Stimulated activated naive CD8-positive, alpha-beta T cell treated with anti-CD3 and anti-CD28 coated beads, Interleukin-15, Interleukin-2, amounts not matched to agents 100 ng/mL and 50 ng/mL, for 24 hours (primary cell): ENCODE measurements around the gene ZNF620.
A peak's percentile ranks its signal among the peaks of the same experiment; 100 is the strongest.
"Not testable (repeated sequence)": the region's sequence is repeated elsewhere in the genome, so short reads cannot be mapped to it uniquely, and the experiment has no call there.

ENCODE experiments used
- H3K27ac Mint-ChIP-seq: one replicate; pipeline ENCODE4 v1.8.0; 2021; ENCODE audit warnings: mild to moderate bottlenecking, mixed read lengths
- H3K27me3 Mint-ChIP-seq: one replicate; pipeline ENCODE4 v1.8.0; 2021; ENCODE audit warnings: mixed read lengths
- H3K36me3 Mint-ChIP-seq: one replicate; pipeline ENCODE4 v1.8.0; 2021; ENCODE audit warnings: low read depth, mixed read lengths
- H3K4me1 Mint-ChIP-seq: one replicate; pipeline ENCODE4 v1.8.0; 2021; ENCODE audit warnings: low read depth, mixed read lengths
- H3K4me3 Mint-ChIP-seq: one replicate; pipeline ENCODE4 v1.8.0; 2021; ENCODE audit warnings: mild to moderate bottlenecking, mixed read lengths
- H3K9me3 Mint-ChIP-seq: one replicate; pipeline ENCODE4 v1.8.0; 2021; ENCODE audit warnings: mixed read lengths

ZNF620 gene

GRCh38 chr3:40505599-40506462 is at the start of gene ZNF620:
Gene ZNF620, plus strand, starts transcription at chr3:40506039. Its CDS starts 314 bp downstream, at chr3:40506353.
- H3K27me3 Mint-ChIP-seq, result no peaks in the 10 kb centered on the region

GRCh38 chr3:40456279-40456939 is 49.4 kb upstream of the ZNF620 start:
- Mint-ChIP-seq H3K27me3 (no peaks in the 10 kb centered on the region), H3K36me3 (peaks cover 42% of the 10 kb centered on the region), H3K4me3 (peak overlapping the region; percentile 92)

More at GRCh38 chr3:40505599-40506462, at the start of gene ZNF620:
- Mint-ChIP-seq H3K27ac (peak within 1 kb of the TSS; percentile 91), H3K36me3 (peaks cover 21% of the 10 kb centered on the region), H3K4me1 (peaks cover 27% of the 10 kb centered on the region), H3K9me3 (no peaks in the 10 kb centered on the region), H3K4me3 (peak within 1 kb of the TSS; percentile 91)

GRCh38 chr3:40456940-40457823 is 48.7 kb upstream of the ZNF620 start, which contains the start of gene RPL14:
Gene RPL14, plus strand, starts transcription at chr3:40457339. Its CDS starts 133 bp downstream, at chr3:40457472.
- Mint-ChIP-seq H3K4me3 (peak within 1 kb of the TSS; percentile 92), H3K36me3 (peaks cover 50% of the 10 kb centered on the region), H3K9me3 (no peaks in the 10 kb centered on the region), H3K27ac (peak within 1 kb of the TSS; percentile 99), H3K4me1 (peaks cover 61% of the 10 kb centered on the region), H3K27me3 (no peaks in the 10 kb centered on the region)

More at GRCh38 chr3:40456279-40456939, 49.4 kb upstream of the ZNF620 start:
- H3K4me1 Mint-ChIP-seq, result peaks cover 57% of the 10 kb centered on the region
- peak overlapping the region; percentile 97 for H3K27ac Mint-ChIP-seq
- H3K9me3 Mint-ChIP-seq, result no peaks in the 10 kb centered on the region

GRCh38 chr3:40458473-40458872 is 47.4 kb upstream of the ZNF620 start:
- peaks cover 62% of the 10 kb centered on the region for H3K36me3 Mint-ChIP-seq
- H3K4me1 Mint-ChIP-seq, result peaks cover 57% of the 10 kb centered on the region
- peak overlapping the region; percentile 92 for H3K4me3 Mint-ChIP-seq
- peak overlapping the region; percentile 99 for H3K27ac Mint-ChIP-seq
- H3K9me3 Mint-ChIP-seq, result no peaks in the 10 kb centered on the region
- H3K27me3 Mint-ChIP-seq, result no peaks in the 10 kb centered on the region

- Mint-ChIP-seq H3K4me1 (peaks cover 63% of the 10 kb centered on the region), H3K36me3 (peaks cover 82% of the 10 kb centered on the region), H3K4me3 (peak overlapping the region; percentile 92), H3K27ac (peak overlapping the region; percentile 81)
- H3K27me3 Mint-ChIP-seq, H3K9me3 Mint-ChIP-seq: not testable (repeated sequence)
Observed at GRCh38 chr3:40460481-40460880, 45.4 kb upstream of the ZNF620 start.

GRCh38 chr3:40461161-40461560 is 44.7 kb upstream of the ZNF620 start:
- H3K36me3 Mint-ChIP-seq, result peaks cover 85% of the 10 kb centered on the region
- peaks cover 58% of the 10 kb centered on the region for H3K4me1 Mint-ChIP-seq
- peak overlapping the region; percentile 85 for H3K27ac Mint-ChIP-seq
- peak overlapping the region; percentile 47 for H3K4me3 Mint-ChIP-seq
- no peaks in the 10 kb centered on the region for H3K9me3 Mint-ChIP-seq
- no peaks in the 10 kb centered on the region for H3K27me3 Mint-ChIP-seq

GRCh38 chr3:40462838-40463237 is 43.0 kb upstream of the ZNF620 start:
- H3K9me3 Mint-ChIP-seq, H3K4me3 Mint-ChIP-seq, H3K27ac Mint-ChIP-seq, H3K27me3 Mint-ChIP-seq: not testable (repeated sequence)
- Mint-ChIP-seq H3K36me3 (peaks cover 81% of the 10 kb centered on the region), H3K4me1 (peaks cover 50% of the 10 kb centered on the region)

GRCh38 chr3:40463579-40463978 is 42.3 kb upstream of the ZNF620 start:
- Mint-ChIP-seq H3K4me3 (no peak overlapping the region), H3K9me3 (no peaks in the 10 kb centered on the region), H3K27ac (peak overlapping the region; percentile 13), H3K4me1 (peaks cover 42% of the 10 kb centered on the region), H3K36me3 (peaks cover 74% of the 10 kb centered on the region), H3K27me3 (no peaks in the 10 kb centered on the region)

- Mint-ChIP-seq H3K9me3 (no peaks in the 10 kb centered on the region), H3K27ac (peak overlapping the region; percentile 63), H3K4me1 (peaks cover 34% of the 10 kb centered on the region), H3K36me3 (peaks cover 64% of the 10 kb centered on the region), H3K27me3 (no peaks in the 10 kb centered on the region), H3K4me3 (no peak overlapping the region)
Observed at GRCh38 chr3:40464339-40465110, 41.3 kb upstream of the ZNF620 start.

GRCh38 chr3:40465111-40465407 is 40.8 kb upstream of the ZNF620 start:
- Mint-ChIP-seq H3K4me1 (peaks cover 29% of the 10 kb centered on the region), H3K27me3 (no peaks in the 10 kb centered on the region), H3K27ac (peak overlapping the region; percentile 62), H3K4me3 (no peak overlapping the region), H3K9me3 (no peaks in the 10 kb centered on the region), H3K36me3 (peaks cover 59% of the 10 kb centered on the region)

- Mint-ChIP-seq H3K27me3 (no peaks in the 10 kb centered on the region), H3K4me1 (peaks cover 25% of the 10 kb centered on the region), H3K9me3 (no peaks in the 10 kb centered on the region), H3K4me3 (no peak overlapping the region), H3K36me3 (peaks cover 55% of the 10 kb centered on the region), H3K27ac (peak overlapping the region; percentile 62)
Observed at GRCh38 chr3:40465456-40465855, 40.4 kb upstream of the ZNF620 start.

- no peaks in the 10 kb centered on the region for H3K27me3 Mint-ChIP-seq
- H3K36me3 Mint-ChIP-seq, result peaks cover 33% of the 10 kb centered on the region
- H3K27ac Mint-ChIP-seq, result no peak overlapping the region
- peaks cover 11% of the 10 kb centered on the region for H3K4me1 Mint-ChIP-seq
- H3K9me3 Mint-ChIP-seq, result no peaks in the 10 kb centered on the region
- no peak overlapping the region for H3K4me3 Mint-ChIP-seq
Observed at GRCh38 chr3:40468018-40468417, 37.8 kb upstream of the ZNF620 start.

GRCh38 chr3:40470701-40471100 is 35.1 kb upstream of the ZNF620 start:
- H3K27ac Mint-ChIP-seq, result no peak overlapping the region

More at GRCh38 chr3:40470701-40471100, 35.1 kb upstream of the ZNF620 start:
- Mint-ChIP-seq H3K9me3 (no peaks in the 10 kb centered on the region), H3K4me1 (no peaks in the 10 kb centered on the region), H3K36me3 (peaks cover 6% of the 10 kb centered on the region), H3K4me3 (no peak overlapping the region), H3K27me3 (no peaks in the 10 kb centered on the region)
